ENCODE results near the gene PLSCR2. TPM values are rescaled to one million over a fixed set of nuclear protein-coding genes. Genes with fewer than 3 reads are reported as not detected.
A peak's percentile ranks its signal among the peaks of the same experiment; 100 is the strongest.

Gene PLSCR2
- total and polyA plus RNA-seq, 9 of the 15 experiments (the other 6 are each of a cell fraction or from before 2014, with no cell fraction given) = 0.07 to 0.49 (median 0.25) TPM; not detected in 4

DNA sequence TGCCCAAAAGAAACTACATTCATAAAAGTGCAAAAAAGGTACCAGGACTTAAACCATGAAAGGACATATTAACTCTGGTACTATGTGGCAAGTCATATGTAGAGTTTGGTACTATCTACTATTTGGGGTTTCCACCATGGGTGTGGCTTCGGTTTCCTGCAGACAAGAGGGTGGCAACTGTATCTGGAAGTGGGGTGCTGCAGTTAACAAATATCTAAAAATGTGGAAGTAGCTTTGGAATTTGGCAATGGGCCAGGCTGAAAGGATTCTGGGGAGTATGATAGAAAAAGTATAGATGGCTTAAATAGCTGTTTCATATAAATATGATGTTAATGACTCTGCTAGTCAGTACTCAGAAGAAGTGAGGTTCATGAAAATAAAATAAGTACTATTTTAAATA lies 44.0 kb downstream of the PLSCR2 start:
- FAIRE-seq (no peak), DNase-seq (ENCODE audit: extremely low read depth in 1 of 4, low spot score in 3 of 4) (no peak), ATAC-seq (no peak)
- no peaks in the 10 kb centered on the region for H3K36me3 ChIP-seq (ENCODE audit: control insufficient read depth, insufficient read depth, low read length)
- no peaks in the 10 kb centered on the region for H3K79me2 ChIP-seq (ENCODE audit: control insufficient read depth, insufficient read depth, low read length)
- no TSS peak for BruUV-seq (replicated peaks)
- H3K9ac ChIP-seq (ENCODE audit: insufficient read depth in 1 of 2, low read depth in 2 of 2, low read length in 2 of 2) = no peak overlapping the region
- no peaks in the 10 kb centered on the region for H3K27me3 ChIP-seq (ENCODE audit: control insufficient read depth in 2 of 2, insufficient read depth in 2 of 2, low read length in 2 of 2)
- POLR2A ChIA-PET = no interaction called here
- CTCF ChIA-PET (ENCODE audit: low intra/inter-chr PET ratio) = no interaction called here
- 0 out of 2 replicates have a peak, but pooled peaks have one; percentile 21 for TF ChIP-seq NFIX (CRISPR knock-in tag; IDR thresholded peaks at IDR 0.05; ENCODE audit: low read depth)
- peak; percentile 78 for TF ChIP-seq NFIC (IDR thresholded peaks at IDR 0.05)
- no peak for TF ChIP-seq PHB (CRISPR knock-in tag; IDR thresholded peaks at IDR 0.05)
- TF ChIP-seq CREBBP (IDR thresholded peaks at IDR 0.05; ENCODE audit: low read depth, low read length) = no peak
- H3K4me2 ChIP-seq (ENCODE audit: insufficient read depth, low read length) = no peak overlapping the region
- H4K20me1 ChIP-seq (replicated peaks; ENCODE audit: control insufficient read depth, insufficient read depth, low read length) = no peaks in the 10 kb centered on the region
- H3K4me3 ChIP-seq = no peak overlapping the region
- no peaks in the 10 kb centered on the region for H3K9me1 ChIP-seq (ENCODE audit: control insufficient read depth, insufficient read depth, low read length)
- no peak overlapping the region for H3K27ac ChIP-seq (ENCODE audit: extremely low read depth, low read depth, low read length)
- H2AFZ ChIP-seq (ENCODE audit: low read depth, low read length) = no peak overlapping the region
- no peaks in the 10 kb centered on the region for H3K4me1 ChIP-seq (replicated peaks in 1 of 2; ENCODE audit: control insufficient read depth in 2 of 2, insufficient read depth in 2 of 2, low read length in 2 of 2)
- H3K9me3 ChIP-seq (replicated peaks; ENCODE audit: control insufficient read depth, insufficient read depth, low read depth, low read length) = no peaks in the 10 kb centered on the region
- 7% methylated on average over 1 of the region's 1 CpG for WGBS (ENCODE audit: insufficient coverage, low coverage, missing lambda C conversion rate)
- intact Hi-C loops (cut with micrococcal nuclease) (no loop called here), in situ Hi-C loops (cut with MboI) (no loop called here)

DNA sequence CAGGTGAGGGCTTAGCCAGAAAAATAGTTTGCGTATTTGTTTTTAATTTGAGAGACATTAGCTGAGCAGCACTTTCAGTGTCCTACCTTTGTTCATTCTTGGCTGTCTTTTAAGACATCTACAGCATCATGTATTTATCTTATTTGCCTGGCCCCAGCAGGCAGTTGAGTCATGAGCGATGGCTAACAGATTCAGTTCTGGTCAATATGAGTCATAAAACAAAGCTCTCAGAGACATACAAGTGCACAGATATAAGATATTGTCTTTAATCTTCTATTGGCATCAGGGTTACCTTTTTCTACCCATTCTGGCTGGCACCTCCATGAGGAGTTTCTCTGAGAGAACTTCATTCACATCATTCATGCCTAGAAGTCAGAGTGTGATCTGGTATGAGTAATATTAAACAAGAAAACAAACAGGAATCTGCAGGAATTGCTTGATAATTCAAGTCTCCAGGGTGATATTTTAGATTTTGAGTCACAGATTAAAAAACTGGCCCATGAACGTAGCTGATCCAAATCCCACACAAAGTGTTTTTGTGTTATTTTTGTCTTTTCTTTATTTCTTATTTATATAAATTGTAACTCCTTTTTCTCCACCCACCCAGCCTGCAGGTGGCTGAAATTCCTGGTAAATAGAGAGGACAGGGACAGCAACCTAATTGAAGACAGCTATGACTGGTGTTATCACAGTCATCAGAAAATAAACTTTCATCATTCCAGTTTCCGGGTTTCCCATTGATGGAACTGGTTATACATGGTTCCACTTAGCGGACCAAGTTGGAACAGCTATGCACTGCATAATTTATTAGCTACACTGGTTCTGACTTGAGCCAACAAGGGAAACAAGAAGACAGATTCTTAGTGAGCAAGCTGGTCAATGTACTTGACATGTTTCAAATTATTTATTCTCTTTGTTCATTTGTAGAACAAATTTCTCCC lies 47.3 kb downstream of the PLSCR2 start:
- CTCF ChIA-PET (ENCODE audit: low intra/inter-chr PET ratio) = no interaction called here
- FAIRE-seq = no peak
- WGBS (ENCODE audit: insufficient coverage, low coverage, missing lambda C conversion rate) = 2% methylated on average over 5 of the region's 5 CpGs

More for the DNA sequence above, 47.3 kb downstream of the PLSCR2 start:
- Histone ChIP-seq H3K9me1 (ENCODE audit: control insufficient read depth, insufficient read depth, low read length) (no peaks in the 10 kb centered on the region), H3K27ac (ENCODE audit: extremely low read depth, low read depth, low read length) (no peak overlapping the region), H3K4me1 (replicated peaks in 1 of 2; ENCODE audit: control insufficient read depth in 2 of 2, insufficient read depth in 2 of 2, low read length in 2 of 2) (no peaks in the 10 kb centered on the region), H3K9ac (ENCODE audit: insufficient read depth in 1 of 2, low read depth in 2 of 2, low read length in 2 of 2) (no peak overlapping the region), H3K27me3 (ENCODE audit: control insufficient read depth in 2 of 2, insufficient read depth in 2 of 2, low read length in 2 of 2) (no peaks in the 10 kb centered on the region), H3K79me2 (ENCODE audit: control insufficient read depth, insufficient read depth, low read length) (no peaks in the 10 kb centered on the region), H2AFZ (ENCODE audit: low read depth, low read length) (no peak overlapping the region), H3K4me2 (ENCODE audit: insufficient read depth, low read length) (no peak overlapping the region), H3K4me3 (no peak overlapping the region), H4K20me1 (replicated peaks; ENCODE audit: control insufficient read depth, insufficient read depth, low read length) (no peaks in the 10 kb centered on the region), H3K36me3 (ENCODE audit: control insufficient read depth, insufficient read depth, low read length) (no peaks in the 10 kb centered on the region), H3K9me3 (replicated peaks; ENCODE audit: control insufficient read depth, insufficient read depth, low read depth, low read length) (no peaks in the 10 kb centered on the region)
- DNase-seq (ENCODE audit: extremely low read depth in 1 of 4, low spot score in 3 of 4) (no peak), ATAC-seq (no peak)
- intact Hi-C loops (cut with micrococcal nuclease) (no loop called here), in situ Hi-C loops (cut with MboI) (no loop called here)
- POLR2A ChIA-PET = no interaction called here
- no TSS peak for BruUV-seq (replicated peaks)
- TF ChIP-seq, protein P1, sequence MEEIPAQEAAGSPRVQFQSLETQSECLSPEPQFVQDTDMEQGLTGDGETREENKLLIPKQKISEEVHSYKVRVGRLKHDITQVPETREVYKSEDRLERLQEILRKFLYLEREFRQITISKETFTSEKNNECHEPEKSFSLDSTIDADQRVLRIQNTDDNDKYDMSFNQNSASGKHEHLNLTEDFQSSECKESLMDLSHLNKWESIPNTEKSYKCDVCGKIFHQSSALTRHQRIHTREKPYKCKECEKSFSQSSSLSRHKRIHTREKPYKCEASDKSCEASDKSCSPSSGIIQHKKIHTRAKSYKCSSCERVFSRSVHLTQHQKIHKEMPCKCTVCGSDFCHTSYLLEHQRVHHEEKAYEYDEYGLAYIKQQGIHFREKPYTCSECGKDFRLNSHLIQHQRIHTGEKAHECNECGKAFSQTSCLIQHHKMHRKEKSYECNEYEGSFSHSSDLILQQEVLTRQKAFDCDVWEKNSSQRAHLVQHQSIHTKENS (CRISPR knock-in tag; IDR thresholded peaks at IDR 0.05) = no peak
- no peak for TF ChIP-seq MAZ (CRISPR knock-in tag; conservative IDR thresholded peaks at IDR 0.05 in 1 of 2, IDR thresholded peaks at IDR 0.05 in 1 of 2)
- TF ChIP-seq FOSL1 (tag; conservative IDR thresholded peaks at IDR 0.05) = peak; percentile 88
- TF ChIP-seq CBFA2T3 (IDR thresholded peaks at IDR 0.05) = 0 out of 2 replicates have a peak, but pooled peaks have one; percentile 3
- TF ChIP-seq ZNF764 (CRISPR knock-in tag; IDR thresholded peaks at IDR 0.05; ENCODE audit: low read depth) = no peak
